T1000 (cell line): ENCODE data around the gene PPM1M.

ENCODE experiments used
- DNase-seq: peaks from one replicate; lab custom pipeline; 2025; ENCODE audit warnings: mixed read lengths; lab: John Stamatoyannopoulos, UW

PPM1M gene

DNA sequence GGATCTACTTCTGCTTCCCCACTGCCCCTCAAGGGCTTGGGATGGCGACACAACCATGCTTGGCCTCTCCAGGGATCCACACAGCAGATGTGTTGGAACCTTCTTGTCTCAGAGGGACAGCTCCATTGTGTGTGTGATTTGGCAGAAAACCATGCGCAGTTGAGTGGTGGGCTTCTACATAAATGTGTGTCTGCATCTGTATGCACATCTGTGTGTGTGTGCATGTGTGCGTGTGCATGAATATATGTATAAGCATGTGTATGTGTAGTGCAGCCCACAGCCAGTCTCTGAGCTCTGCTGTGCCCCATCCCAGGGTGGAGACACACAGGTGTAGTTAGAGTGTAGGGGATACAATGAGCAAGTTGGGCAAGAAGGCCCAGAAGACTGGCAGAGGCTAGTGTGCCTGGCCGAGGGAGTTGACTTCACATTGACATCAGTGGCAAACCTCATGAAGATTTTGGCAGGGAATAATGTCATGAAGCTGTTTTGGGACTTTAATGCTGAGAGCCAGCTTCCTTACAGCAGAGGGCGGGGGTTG, 50.2 kb downstream of the PPM1M start:
- no peak for DNase-seq

DNA sequence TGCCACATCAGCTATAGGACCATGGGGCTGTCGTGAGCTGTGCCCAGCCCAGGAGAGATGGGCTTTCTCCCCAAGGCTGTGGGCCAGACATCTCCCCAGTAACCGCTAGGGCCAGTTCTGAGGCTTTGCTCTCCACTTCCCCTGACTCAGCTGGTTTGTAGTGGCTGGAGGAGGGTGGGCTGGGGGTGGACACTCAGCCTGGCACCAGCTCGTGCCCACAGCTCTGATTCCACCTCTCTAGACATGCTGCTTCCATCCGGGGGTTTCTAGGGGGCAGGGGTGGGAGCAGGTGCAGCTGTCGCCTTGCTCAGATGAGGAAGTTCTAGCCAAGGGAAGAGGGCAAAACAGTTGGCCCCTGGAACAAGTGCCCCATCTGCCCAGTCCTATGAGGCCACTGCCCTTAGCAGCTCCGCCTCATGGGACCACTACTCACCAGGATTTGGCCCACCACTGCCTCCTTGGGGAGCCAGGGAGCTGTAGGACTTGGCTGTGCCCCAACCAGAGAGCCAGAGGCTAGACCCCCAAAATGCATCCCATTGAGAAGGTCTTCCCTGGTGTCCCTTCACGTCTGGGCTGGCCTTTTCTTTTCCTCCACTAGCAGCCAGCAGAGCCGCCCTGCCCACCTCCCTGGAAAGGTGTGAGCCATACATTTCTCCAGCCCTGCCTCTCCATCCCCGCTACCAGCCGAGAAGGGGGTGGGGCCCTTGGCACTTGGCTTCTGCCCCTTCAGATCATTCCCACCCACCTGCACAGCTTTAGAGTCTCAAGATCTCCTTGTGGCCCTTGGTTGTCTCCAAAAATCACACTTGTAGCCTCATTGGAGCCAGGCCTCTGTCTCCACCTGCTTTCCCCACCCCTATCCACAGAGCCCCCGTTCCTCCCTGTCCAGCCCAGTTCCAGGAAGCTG, 51.9 kb downstream of the PPM1M start:
- no peak for DNase-seq

DNA sequence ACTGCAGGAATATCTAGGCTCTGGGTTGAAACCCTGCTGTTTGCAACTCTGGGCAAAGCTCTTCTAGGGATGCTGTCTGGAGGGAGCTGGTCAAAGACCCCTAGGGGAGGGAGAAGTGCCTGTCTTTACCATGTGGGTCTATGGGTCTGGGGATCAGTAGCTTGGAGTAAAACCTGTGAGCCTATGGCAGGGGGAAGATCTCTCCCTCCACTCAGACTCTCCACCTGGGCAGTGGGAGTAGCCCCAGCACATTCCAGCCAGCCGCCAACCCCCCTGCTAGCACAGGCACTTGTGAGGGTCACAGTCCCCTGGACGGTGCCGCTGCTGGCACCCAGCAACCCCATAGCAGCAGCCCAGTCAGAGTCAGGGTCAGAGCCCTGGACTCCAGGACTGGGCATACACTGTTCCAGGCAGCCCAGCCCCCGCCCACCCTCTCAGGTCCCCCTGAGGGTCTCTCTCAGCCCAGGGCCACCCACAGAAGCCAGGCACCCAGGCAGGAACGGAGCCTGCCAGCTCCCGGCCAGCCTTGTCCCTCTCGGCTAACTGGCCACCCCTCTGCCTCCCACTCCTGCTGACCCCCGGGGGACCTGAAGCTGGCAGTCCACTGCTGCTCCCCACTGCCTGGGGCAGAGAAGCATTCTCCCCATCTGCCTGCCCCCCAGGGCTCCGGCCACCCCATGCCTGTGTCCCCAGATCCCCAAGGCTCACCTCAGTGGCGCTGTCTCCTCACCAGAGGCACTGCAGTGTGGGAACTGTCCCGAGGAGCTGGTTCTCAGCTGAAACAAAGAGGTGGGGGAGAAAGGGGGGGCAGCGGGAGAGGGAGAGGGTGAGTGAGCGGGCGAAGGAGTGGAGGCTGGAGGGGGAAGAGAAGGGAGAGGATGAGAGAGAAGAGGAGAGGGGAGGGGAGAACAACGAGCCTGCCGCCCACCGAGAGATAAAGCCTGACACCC, 52.9 kb downstream of the PPM1M start:
- no peak for DNase-seq

DNA sequence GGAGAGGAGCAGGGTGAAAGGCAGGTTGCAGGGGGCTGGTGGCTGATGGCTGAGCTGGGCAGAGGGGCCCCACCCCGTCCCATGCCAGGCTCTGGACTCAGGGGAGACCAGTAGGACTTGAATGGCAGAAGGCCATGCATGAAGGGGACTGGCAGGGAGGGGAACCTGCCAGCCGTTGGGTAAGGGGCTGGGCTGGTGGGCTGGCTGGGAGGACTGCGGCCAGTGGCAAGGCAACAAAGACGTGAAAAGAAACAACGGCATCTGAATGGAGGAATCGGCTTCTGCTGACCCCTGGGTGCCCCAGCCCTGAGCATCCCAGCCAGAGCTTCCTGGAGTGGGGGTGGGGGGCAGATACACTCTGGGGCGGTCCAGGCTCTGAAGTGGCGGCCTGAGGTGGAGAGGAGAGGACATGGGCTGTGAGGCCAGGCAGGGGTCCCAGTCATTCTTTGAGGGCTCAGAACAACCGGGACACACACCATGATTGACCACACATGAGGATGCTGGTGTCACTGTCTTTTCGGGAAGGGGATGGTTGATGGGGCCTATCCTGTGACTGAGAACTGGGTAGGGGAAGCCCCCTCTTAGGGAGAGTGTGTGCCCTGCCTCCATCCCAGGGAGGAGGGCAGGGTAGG, 53.8 kb downstream of the PPM1M start:
- DNase-seq: no peak
